HG03354 (cell line): Measurements from ENCODE around the gene APBB2.

Source experiments
- ATAC-seq: cut with Tn5 transposase; IDR thresholded peaks from one replicate; pipeline ENCODE4 v1.9.1; 2021; ENCODE audit warnings: mild to moderate bottlenecking; ENCODE audit not compliant: unreplicated experiment, poor library complexity, severe bottlenecking

Gene APBB2

GRCh38 chr4:41196633-41197332, 17.6 kb downstream of the APBB2 start:
- no peak for ATAC-seq

GRCh38 chr4:41192136-41192535, 22.2 kb downstream of the APBB2 start:
- ATAC-seq: no peak

GRCh38 chr4:41189666-41190065, 24.7 kb downstream of the APBB2 start:
- ATAC-seq: no peak

- no peak for ATAC-seq
Measured at GRCh38 chr4:41189076-41189475, 25.3 kb downstream of the APBB2 start.

GRCh38 chr4:41185614-41186592, 28.4 kb downstream of the APBB2 start:
- ATAC-seq: no peak

GRCh38 chr4:41184009-41184408, 30.3 kb downstream of the APBB2 start:
- no peak for ATAC-seq

GRCh38 chr4:41183021-41183553, 31.3 kb downstream of the APBB2 start:
- no peak for ATAC-seq

- no peak for ATAC-seq
Measured at GRCh38 chr4:41181037-41181436, 33.3 kb downstream of the APBB2 start.

GRCh38 chr4:41179498-41180195, 34.7 kb downstream of the APBB2 start:
- no peak for ATAC-seq

GRCh38 chr4:41178372-41179370, 35.7 kb downstream of the APBB2 start:
- ATAC-seq: no peak

GRCh38 chr4:41177016-41177415, 37.3 kb downstream of the APBB2 start:
- no peak for ATAC-seq

- no peak for ATAC-seq
Measured at GRCh38 chr4:41176340-41176739, 38.0 kb downstream of the APBB2 start.

GRCh38 chr4:41175794-41176193, 38.5 kb downstream of the APBB2 start:
- no peak for ATAC-seq

- no peak for ATAC-seq
Measured at GRCh38 chr4:41174444-41174843, 39.9 kb downstream of the APBB2 start.

GRCh38 chr4:41172786-41173185, 41.6 kb downstream of the APBB2 start:
- ATAC-seq: no peak

- no peak for ATAC-seq
Measured at GRCh38 chr4:41169256-41169800, 45.0 kb downstream of the APBB2 start.

GRCh38 chr4:41167191-41167590, 47.2 kb downstream of the APBB2 start:
- no peak for ATAC-seq

GRCh38 chr4:41164405-41164804, 49.9 kb downstream of the APBB2 start:
- no peak for ATAC-seq

- ATAC-seq: no peak
Measured at GRCh38 chr4:41161355-41161754, 53.0 kb downstream of the APBB2 start.
